Neutrophil (primary cell): ENCODE measurements around the gene SPRR2B.
"Not testable (repeated sequence)": the region's sequence is repeated elsewhere in the genome, so short reads cannot be mapped to it uniquely, and the experiment has no call there.

ENCODE experiments used
- H3K27ac ChIP-seq: fragments of 200-600 bp; sonication (generic); 2 replicates; pipeline ENCODE4 v1.5.1; 2016; ENCODE audit warnings: mild to moderate bottlenecking, moderate library complexity
- H3K27me3 ChIP-seq: fragments of 200-600 bp; sonication (generic); 2 replicates; pipeline ENCODE4 v1.6.0; 2016; ENCODE audit warnings: mild to moderate bottlenecking
- H3K36me3 ChIP-seq: fragments of 200-600 bp; sonication (generic); 2 replicates; pipeline ENCODE4 v1.5.1; 2017
- H3K4me1 ChIP-seq, 2 experiments: fragments of 200-600 bp in 1 of 2; sonication (generic) in 1 of 2; 1 replicate in 1 of 2; 2 replicates in 1 of 2; pipeline versions ENCODE4 v1.5.1 to v1.6.1; 2013 to 2016; ENCODE audit warnings: low read depth in 1 of 2, low read length in 1 of 2, mild to moderate bottlenecking in 1 of 2, moderate library complexity in 1 of 2; ENCODE audit not compliant: control insufficient read depth in 1 of 2, insufficient read depth in 1 of 2
- H3K4me3 ChIP-seq, 2 experiments: fragments of 200-600 bp in 1 of 2; sonication (generic) in 1 of 2; 1 replicate in 1 of 2; 2 replicates in 1 of 2; pipeline ENCODE4 v1.5.1; 2013 to 2016; ENCODE audit warnings: low read depth in 1 of 2, low read length in 1 of 2, mild to moderate bottlenecking in 1 of 2, moderate library complexity in 1 of 2
- H3K9me3 ChIP-seq: fragments of 200-600 bp; sonication (generic); 2 replicates; pipeline ENCODE4 v1.5.1; 2016
- CTCF ChIP-seq: fragments of 200-600 bp; sonication (generic); IDR thresholded peaks from 2 replicates; pipeline ENCODE4 v1.5.1; 2016; ENCODE audit warnings: antibody characterized with exemption

The SPRR2B gene

GRCh38 chr1:153072806-153073726, 1.7 kb upstream of the SPRR2B start:
- no peak for TF ChIP-seq CTCF
- H3K4me1 ChIP-seq: no peaks in the 10 kb centered on the region
- H3K9me3 ChIP-seq: no peaks in the 10 kb centered on the region
- peaks cover 3% of the 10 kb centered on the region for H3K27me3 ChIP-seq
- H3K27ac ChIP-seq: no peak overlapping the region
- no peak overlapping the region for H3K4me3 ChIP-seq
- H3K36me3 ChIP-seq: no peaks in the 10 kb centered on the region

- no peak for TF ChIP-seq CTCF
- no peak overlapping the region for H3K27ac ChIP-seq
- no peaks in the 10 kb centered on the region for H3K4me1 ChIP-seq
- H3K4me3 ChIP-seq: no peak overlapping the region
- no peaks in the 10 kb centered on the region for H3K9me3 ChIP-seq
- H3K27me3 ChIP-seq: peaks cover 3% of the 10 kb centered on the region
- no peaks in the 10 kb centered on the region for H3K36me3 ChIP-seq
These were observed 1.2 kb downstream of the SPRR2B start for GRCh38 chr1:153070243-153070642.

GRCh38 chr1:153058826-153059784, 12.3 kb downstream of the SPRR2B start:
- peaks cover 55% of the 10 kb centered on the region for H3K27me3 ChIP-seq
- no peak for TF ChIP-seq CTCF
- no peaks in the 10 kb centered on the region for H3K4me1 ChIP-seq
- H3K9me3 ChIP-seq: no peaks in the 10 kb centered on the region
- H3K27ac ChIP-seq: no peak overlapping the region
- no peaks in the 10 kb centered on the region for H3K36me3 ChIP-seq
- no peak overlapping the region for H3K4me3 ChIP-seq

- H3K27me3 ChIP-seq: peaks cover 55% of the 10 kb centered on the region
- H3K4me3 ChIP-seq: no peak overlapping the region
- H3K4me1 ChIP-seq: no peaks in the 10 kb centered on the region
- no peaks in the 10 kb centered on the region for H3K36me3 ChIP-seq
- no peak for TF ChIP-seq CTCF
- no peaks in the 10 kb centered on the region for H3K9me3 ChIP-seq
- H3K27ac ChIP-seq: no peak overlapping the region
These were observed 13.3 kb downstream of the SPRR2B start for GRCh38 chr1:153058154-153058553.

GRCh38 chr1:153057375-153057774, 14.0 kb downstream of the SPRR2B start, which contains the start of gene SPRR2A:
TSS of gene SPRR2A (minus strand) at chr1:153057512. CDS start at chr1:153056735, 777 bp downstream.
- H3K27ac ChIP-seq: no peak within 1 kb of the TSS
- TF ChIP-seq CTCF: no peak
- H3K4me3 ChIP-seq: no peak within 1 kb of the TSS

GRCh38 chr1:153056111-153056510, 15.3 kb downstream of the SPRR2B start:
- H3K27ac ChIP-seq, H3K4me3 ChIP-seq, H3K4me1 ChIP-seq, H3K9me3 ChIP-seq, H3K36me3 ChIP-seq: not testable (repeated sequence)
- H3K27me3 ChIP-seq: peaks cover 55% of the 10 kb centered on the region

More at GRCh38 chr1:153057375-153057774, 14.0 kb downstream of the SPRR2B start, which contains the start of gene SPRR2A:
- H3K36me3 ChIP-seq: no peaks in the 10 kb centered on the region
- H3K27me3 ChIP-seq: peaks cover 55% of the 10 kb centered on the region
- no peaks in the 10 kb centered on the region for H3K9me3 ChIP-seq
- no peaks in the 10 kb centered on the region for H3K4me1 ChIP-seq
